ENCODE results near the gene POC1B. TPM values are rescaled to one million over a fixed set of nuclear protein-coding genes. Genes with fewer than 3 reads are reported as not detected.

The POC1B gene
- total RNA-seq, 1 experiment from 2014 or later = 25.0 TPM

- Histone ChIP-seq H3K27ac (ENCODE audit: low read length) (peak overlapping the region; percentile 92), H3K4me3 (ENCODE audit: low read length) (no peak overlapping the region), H3K79me2 (ENCODE audit: low read length) (no peaks in the 10 kb centered on the region), H3K4me2 (ENCODE audit: low read length) (peak overlapping the region; percentile 44), H3K9ac (ENCODE audit: low read length) (peak overlapping the region; percentile 34), H2AFZ (ENCODE audit: low read length) (no peak overlapping the region), H3F3A (ENCODE audit: low read length, unreplicated experiment) (peaks cover 16% of the 10 kb centered on the region), H4K20me1 (ENCODE audit: low read length) (no peaks in the 10 kb centered on the region), H3K9me3 (ENCODE audit: low read length) (no peaks in the 10 kb centered on the region), H3K27me3 (ENCODE audit: low read length) (no peaks in the 10 kb centered on the region), H3K9me2 (replicated peaks; ENCODE audit: low read length) (no peaks in the 10 kb centered on the region), H3K4me1 (ENCODE audit: insufficient read depth, low read length) (peaks cover 77% of the 10 kb centered on the region), H3K36me3 (ENCODE audit: low read depth, low read length) (no peaks in the 10 kb centered on the region; the same call in 1 of the 2 replicates)
- no peak for TF ChIP-seq EZH2 (IDR thresholded peaks at IDR 0.05; ENCODE audit: low read length, unreplicated experiment)
- no peak for TF ChIP-seq EZH2phosphoT487 (IDR thresholded peaks at IDR 0.05; ENCODE audit: borderline replicate concordance, low read length)
- TF ChIP-seq, protein P1, sequence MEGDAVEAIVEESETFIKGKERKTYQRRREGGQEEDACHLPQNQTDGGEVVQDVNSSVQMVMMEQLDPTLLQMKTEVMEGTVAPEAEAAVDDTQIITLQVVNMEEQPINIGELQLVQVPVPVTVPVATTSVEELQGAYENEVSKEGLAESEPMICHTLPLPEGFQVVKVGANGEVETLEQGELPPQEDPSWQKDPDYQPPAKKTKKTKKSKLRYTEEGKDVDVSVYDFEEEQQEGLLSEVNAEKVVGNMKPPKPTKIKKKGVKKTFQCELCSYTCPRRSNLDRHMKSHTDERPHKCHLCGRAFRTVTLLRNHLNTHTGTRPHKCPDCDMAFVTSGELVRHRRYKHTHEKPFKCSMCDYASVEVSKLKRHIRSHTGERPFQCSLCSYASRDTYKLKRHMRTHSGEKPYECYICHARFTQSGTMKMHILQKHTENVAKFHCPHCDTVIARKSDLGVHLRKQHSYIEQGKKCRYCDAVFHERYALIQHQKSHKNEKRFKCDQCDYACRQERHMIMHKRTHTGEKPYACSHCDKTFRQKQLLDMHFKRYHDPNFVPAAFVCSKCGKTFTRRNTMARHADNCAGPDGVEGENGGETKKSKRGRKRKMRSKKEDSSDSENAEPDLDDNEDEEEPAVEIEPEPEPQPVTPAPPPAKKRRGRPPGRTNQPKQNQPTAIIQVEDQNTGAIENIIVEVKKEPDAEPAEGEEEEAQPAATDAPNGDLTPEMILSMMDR (conservative IDR thresholded peaks at IDR 0.05; ENCODE audit: low read depth, low read length) = no peak
- ChIA-PET POLR2A (ENCODE audit: unreplicated experiment) (interaction anchor here (0.6 kb wide), 1 partner anchor 22 kb away, joined by 6 read pairs; the partner anchor contains the start of gene DUSP6), CTCF (no interaction called here)
- BruUV-seq (replicated peaks) = no TSS peak
- ATAC-seq (peak; percentile 45), DNase-seq (peak; percentile 76)
- intact Hi-C loops (cut with micrococcal nuclease) = loop anchor here (2.0 to 5.0 kb wide), 3 partner anchors 43 to 148 kb away; partner anchors contain the start of gene GALNT4
Measured at GRCh38 chr12:89373763-89374572, 151.9 kb downstream of the POC1B start.

DNA sequence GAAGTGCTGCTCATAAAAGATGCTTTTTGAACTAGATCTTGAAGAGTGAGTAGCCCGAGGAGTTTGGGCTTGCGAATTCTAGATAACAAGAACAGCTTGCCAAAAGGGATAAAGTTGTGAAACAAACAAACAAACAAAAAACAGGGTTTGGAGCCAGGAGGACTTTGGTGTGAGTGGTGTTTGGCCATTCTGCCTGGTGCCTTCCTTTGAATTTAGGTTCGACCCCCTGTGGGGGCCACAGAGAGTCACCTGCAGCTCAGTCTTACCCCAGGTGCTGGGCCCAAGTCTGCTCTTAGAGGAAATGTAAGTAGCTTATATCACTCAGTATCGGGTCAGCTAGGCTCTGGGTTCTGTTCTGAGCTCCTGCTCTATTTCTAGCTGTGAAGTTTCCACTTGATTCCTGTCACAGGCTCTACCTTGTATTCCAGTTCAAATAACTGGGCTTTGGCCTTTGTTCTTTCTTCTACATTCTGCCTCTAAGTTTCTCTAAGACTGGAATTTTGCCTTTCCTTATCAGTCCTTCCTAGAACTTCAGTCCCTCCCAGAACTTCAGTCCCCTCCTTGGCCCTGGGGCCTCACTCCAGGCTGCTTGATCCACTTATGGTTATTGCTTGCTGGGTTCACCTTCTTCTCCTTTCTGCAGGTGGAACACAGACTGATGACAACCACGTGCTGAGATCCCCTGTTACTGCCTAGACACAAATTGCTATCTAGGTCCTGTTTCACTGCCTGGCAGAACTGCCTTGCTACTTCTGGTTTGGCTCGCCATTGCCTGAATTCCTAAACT is 153.1 kb downstream of the POC1B start:
- peaks cover 16% of the 10 kb centered on the region for H3F3A ChIP-seq (ENCODE audit: low read length, unreplicated experiment)
- TF ChIP-seq EZH2phosphoT487 (IDR thresholded peaks at IDR 0.05; ENCODE audit: borderline replicate concordance, low read length) (no peak), EZH2 (IDR thresholded peaks at IDR 0.05; ENCODE audit: low read length, unreplicated experiment) (no peak)
- TF ChIP-seq, protein P1 (conservative IDR thresholded peaks at IDR 0.05; ENCODE audit: low read depth, low read length) = no peak
- POLR2A ChIA-PET (ENCODE audit: unreplicated experiment) = no interaction called here
- H4K20me1 ChIP-seq (ENCODE audit: low read length) = no peaks in the 10 kb centered on the region
- no peaks in the 10 kb centered on the region for H3K9me2 ChIP-seq (replicated peaks; ENCODE audit: low read length)
- no peak overlapping the region for H2AFZ ChIP-seq (ENCODE audit: low read length)
- no peak overlapping the region; the same call in 1 of the 2 replicates for H3K9ac ChIP-seq (ENCODE audit: low read length)
- CTCF ChIA-PET = no interaction called here
- no peak overlapping the region for H3K4me3 ChIP-seq (ENCODE audit: low read length)
- ATAC-seq (no peak), DNase-seq (no peak)
- peaks cover 82% of the 10 kb centered on the region for H3K4me1 ChIP-seq (ENCODE audit: insufficient read depth, low read length)
- H3K27me3 ChIP-seq (ENCODE audit: low read length) = no peaks in the 10 kb centered on the region
- H3K9me3 ChIP-seq (ENCODE audit: low read length) = no peaks in the 10 kb centered on the region
- H3K79me2 ChIP-seq (ENCODE audit: low read length) = no peaks in the 10 kb centered on the region
- H3K36me3 ChIP-seq (ENCODE audit: low read depth, low read length) = no peaks in the 10 kb centered on the region; the same call in 1 of the 2 replicates
- no TSS peak for BruUV-seq (replicated peaks)
- H3K27ac ChIP-seq (ENCODE audit: low read length) = peak overlapping the region; percentile 92
- H3K4me2 ChIP-seq (ENCODE audit: low read length) = no peak overlapping the region
- intact Hi-C loops (cut with micrococcal nuclease) = loop anchor here (2.0 to 5.0 kb wide), 3 partner anchors 45 to 150 kb away; partner anchors contain the start of gene GALNT4

Data from PC-3 (cell line).